Peyer's patch (tissue), 4 donors: ENCODE measurements around the gene RNF220.

Experiments used
- POLR2A ChIP-seq, 2 donors: fragments of 450-650 bp; IDR thresholded peaks; one replicate each; pipeline ENCODE4 v1.5.1; 2017; ENCODE audit warnings: antibody characterized with exemption in 2 of 2, mild to moderate bottlenecking in 2 of 2, moderate library complexity in 2 of 2
- TF ChIP-seq, protein P1 (sequence below), 6 experiments: fragments of 450-650 bp in 4 of 6; fragments of 200-600 bp in 2 of 6; sonication (generic) in 1 of 6; IDR thresholded peaks; one replicate each; pipeline ENCODE4 v1.5.1; 2017 to 2019; ENCODE audit warnings: antibody characterized with exemption in 6 of 6, mild to moderate bottlenecking in 3 of 6, moderate library complexity in 1 of 6

DNA sequence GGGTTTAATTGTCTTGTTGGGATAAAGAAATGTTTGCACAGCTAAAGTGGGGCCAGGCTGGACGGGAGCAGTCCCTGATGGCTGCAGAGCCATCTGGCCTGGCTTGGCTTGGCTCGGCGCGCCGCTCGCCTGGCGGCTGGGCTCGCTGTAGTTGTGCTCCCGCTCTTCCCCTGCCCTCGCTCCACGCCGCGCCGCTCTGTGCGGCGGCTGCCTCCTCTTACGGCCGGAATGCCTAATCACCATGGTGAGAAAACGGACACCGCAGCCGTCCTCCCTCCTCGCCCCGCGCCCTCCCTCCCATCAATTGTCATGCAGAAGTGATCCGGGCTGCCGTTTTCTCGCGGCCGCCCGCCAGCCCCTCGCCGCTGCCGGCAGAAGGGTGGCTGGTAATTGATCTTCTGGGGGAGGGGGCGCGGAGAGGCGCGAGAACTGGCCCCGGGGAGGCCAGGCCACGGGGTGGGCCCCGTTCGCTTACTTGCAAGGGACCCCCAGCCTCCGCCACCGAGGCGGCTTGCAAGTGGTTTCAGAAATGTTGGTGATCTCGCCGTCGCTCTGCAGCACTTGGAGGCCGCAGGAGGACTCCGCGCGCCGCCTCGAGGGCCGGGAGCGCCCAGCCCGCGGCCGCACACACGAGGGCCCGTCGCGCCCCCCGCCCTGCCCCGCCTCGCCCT lies 12.4 kb downstream of the RNF220 start:
- TF ChIP-seq, protein P1, sequence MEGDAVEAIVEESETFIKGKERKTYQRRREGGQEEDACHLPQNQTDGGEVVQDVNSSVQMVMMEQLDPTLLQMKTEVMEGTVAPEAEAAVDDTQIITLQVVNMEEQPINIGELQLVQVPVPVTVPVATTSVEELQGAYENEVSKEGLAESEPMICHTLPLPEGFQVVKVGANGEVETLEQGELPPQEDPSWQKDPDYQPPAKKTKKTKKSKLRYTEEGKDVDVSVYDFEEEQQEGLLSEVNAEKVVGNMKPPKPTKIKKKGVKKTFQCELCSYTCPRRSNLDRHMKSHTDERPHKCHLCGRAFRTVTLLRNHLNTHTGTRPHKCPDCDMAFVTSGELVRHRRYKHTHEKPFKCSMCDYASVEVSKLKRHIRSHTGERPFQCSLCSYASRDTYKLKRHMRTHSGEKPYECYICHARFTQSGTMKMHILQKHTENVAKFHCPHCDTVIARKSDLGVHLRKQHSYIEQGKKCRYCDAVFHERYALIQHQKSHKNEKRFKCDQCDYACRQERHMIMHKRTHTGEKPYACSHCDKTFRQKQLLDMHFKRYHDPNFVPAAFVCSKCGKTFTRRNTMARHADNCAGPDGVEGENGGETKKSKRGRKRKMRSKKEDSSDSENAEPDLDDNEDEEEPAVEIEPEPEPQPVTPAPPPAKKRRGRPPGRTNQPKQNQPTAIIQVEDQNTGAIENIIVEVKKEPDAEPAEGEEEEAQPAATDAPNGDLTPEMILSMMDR (IDR thresholded peaks at IDR 0.05), result no peak
- TF ChIP-seq POLR2A (IDR thresholded peaks at IDR 0.05), result no peak
